Measurements from ENCODE around the gene ORC6. TPM values are rescaled to one million over a fixed set of nuclear protein-coding genes. Genes with fewer than 3 reads are reported as not detected.
A peak's percentile ranks its signal among the peaks of the same experiment; 100 is the strongest.

The ORC6 gene
- total and polyA plus RNA-seq, 8 donors, result 0.58 to 8.3 (median 3.8) TPM; not detected in 1

GRCh38 chr16:46730801-46731690 is 41.6 kb downstream of the ORC6 start:
- intact Hi-C loops (cut with DNase I; ENCODE audit: low total_unique reads), result no loop called here
- 71 to 78% (median 74%) methylated on average over 17 of the region's 17 CpGs for WGBS, 5 donors
- Histone ChIP-seq H3K27me3 (no peaks in the 10 kb centered on the region), H3K4me1 (no peaks in the 10 kb centered on the region), H3K27ac (no peak overlapping the region), H3K4me3 (no peak overlapping the region), H3K9me3 (peaks cover 0 to 2% (median 0%) of the 10 kb centered on the region in 4 donors), H3K36me3 (no peaks in the 10 kb centered on the region)
- peak in 1 of 2 donors; percentile 13 for DNase-seq
- TF ChIP-seq EP300 (IDR thresholded peaks at IDR 0.05) (no peak), POLR2AphosphoS5 (IDR thresholded peaks at IDR 0.05) (no peak), POLR2A (IDR thresholded peaks at IDR 0.05) (no peak), CTCF (IDR thresholded peaks at IDR 0.05) (no peak)

- TF ChIP-seq CTCF (IDR thresholded peaks at IDR 0.05), result no peak
- TF ChIP-seq POLR2A (IDR thresholded peaks at IDR 0.05), result no peak
- TF ChIP-seq EP300 (IDR thresholded peaks at IDR 0.05), result no peak
- no peak for TF ChIP-seq POLR2AphosphoS5 (IDR thresholded peaks at IDR 0.05)
- H3K4me3 ChIP-seq, result no peak overlapping the region
- H3K27ac ChIP-seq, result no peak overlapping the region
- H3K36me3 ChIP-seq, result no peaks in the 10 kb centered on the region
- WGBS, 5 donors, result 78 to 86% (median 80%) methylated on average over 14 to 23 of the region's 23 CpGs
- no peaks in the 10 kb centered on the region for H3K9me3 ChIP-seq
- intact Hi-C loops (cut with DNase I; ENCODE audit: low total_unique reads), result no loop called here
- no peaks in the 10 kb centered on the region for H3K4me1 ChIP-seq
- H3K27me3 ChIP-seq, result no peaks in the 10 kb centered on the region
- DNase-seq, result peak in 1 of 2 donors; percentile 13
These were observed 42.5 kb downstream of the ORC6 start for GRCh38 chr16:46731691-46732555.

- H3K4me1 ChIP-seq, result no peaks in the 10 kb centered on the region
- H3K9me3 ChIP-seq, result no peaks in the 10 kb centered on the region
- 72 to 78% (median 74%) methylated on average over 4 of the region's 4 CpGs for WGBS, 5 donors
- H3K27ac ChIP-seq, result no peak overlapping the region
- TF ChIP-seq POLR2AphosphoS5 (IDR thresholded peaks at IDR 0.05) (no peak), EP300 (IDR thresholded peaks at IDR 0.05) (no peak), POLR2A (IDR thresholded peaks at IDR 0.05) (no peak), CTCF (IDR thresholded peaks at IDR 0.05) (no peak)
- H3K4me3 ChIP-seq, result no peak overlapping the region
- no peaks in the 10 kb centered on the region for H3K36me3 ChIP-seq
- intact Hi-C loops (cut with DNase I; ENCODE audit: low total_unique reads), result no loop called here
- no peak for DNase-seq
- H3K27me3 ChIP-seq, result no peaks in the 10 kb centered on the region
These were observed 43.1 kb downstream of the ORC6 start for GRCh38 chr16:46732561-46732960.

- no peaks in the 10 kb centered on the region for H3K4me1 ChIP-seq
- no peak for DNase-seq
- intact Hi-C loops (cut with DNase I; ENCODE audit: low total_unique reads), result no loop called here
- H3K4me3 ChIP-seq, result no peak overlapping the region
- no peak for TF ChIP-seq POLR2AphosphoS5 (IDR thresholded peaks at IDR 0.05)
- TF ChIP-seq POLR2A (IDR thresholded peaks at IDR 0.05), result no peak
- TF ChIP-seq EP300 (IDR thresholded peaks at IDR 0.05), result no peak
- TF ChIP-seq CTCF (IDR thresholded peaks at IDR 0.05), result no peak
- 73 to 85% (median 76%) methylated on average over 9 of the region's 9 CpGs for WGBS, 5 donors
- no peaks in the 10 kb centered on the region for H3K36me3 ChIP-seq
- no peak overlapping the region for H3K27ac ChIP-seq
- H3K27me3 ChIP-seq, result no peaks in the 10 kb centered on the region
- H3K9me3 ChIP-seq, result no peaks in the 10 kb centered on the region
These were observed 43.9 kb downstream of the ORC6 start for GRCh38 chr16:46733319-46733830.

Measured in stomach (tissue), 9 donors.